ENCODE measurements around the gene DGCR8. TPM values are rescaled to one million over a fixed set of nuclear protein-coding genes. Genes with fewer than 3 reads are reported as not detected.

The DGCR8 gene
- total and polyA plus RNA-seq, 2 experiments from 2014 or later: 15.1 to 23.8 TPM

DNA sequence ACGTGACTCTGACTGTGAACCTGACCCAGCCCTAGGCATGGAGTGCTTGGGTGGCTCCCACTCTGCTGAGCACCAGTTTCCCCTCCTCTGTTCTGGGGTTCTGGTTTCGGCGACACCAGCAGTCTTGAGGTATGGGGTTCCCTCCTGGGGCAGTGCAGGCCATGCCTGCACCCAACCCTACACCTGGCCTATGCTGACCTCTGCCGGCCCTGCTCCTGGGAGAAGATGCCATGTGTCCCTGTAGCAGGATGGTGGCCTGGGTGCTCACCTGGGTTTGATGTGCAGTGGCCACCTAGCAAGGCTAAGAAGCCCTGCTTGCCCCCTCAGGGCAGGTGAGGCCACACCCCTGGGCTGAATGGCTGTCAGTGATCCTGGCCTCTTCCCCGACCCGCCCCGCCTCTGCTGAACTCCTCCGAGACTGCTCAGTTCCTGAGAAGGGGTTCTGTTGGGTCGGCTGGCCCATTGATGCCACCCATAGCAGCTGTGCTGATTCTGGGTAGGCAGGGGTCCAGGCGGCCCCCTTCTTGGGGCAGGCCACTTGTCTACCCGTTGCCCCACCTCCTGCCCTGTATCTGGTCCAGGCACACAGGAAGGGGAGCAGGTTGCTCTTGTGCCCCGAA lies 54.0 kb downstream of the DGCR8 start:
- H3K4me1 ChIP-seq (ENCODE audit: low read depth): peaks cover 41% of the 10 kb centered on the region
- TF ChIP-seq, protein P1, sequence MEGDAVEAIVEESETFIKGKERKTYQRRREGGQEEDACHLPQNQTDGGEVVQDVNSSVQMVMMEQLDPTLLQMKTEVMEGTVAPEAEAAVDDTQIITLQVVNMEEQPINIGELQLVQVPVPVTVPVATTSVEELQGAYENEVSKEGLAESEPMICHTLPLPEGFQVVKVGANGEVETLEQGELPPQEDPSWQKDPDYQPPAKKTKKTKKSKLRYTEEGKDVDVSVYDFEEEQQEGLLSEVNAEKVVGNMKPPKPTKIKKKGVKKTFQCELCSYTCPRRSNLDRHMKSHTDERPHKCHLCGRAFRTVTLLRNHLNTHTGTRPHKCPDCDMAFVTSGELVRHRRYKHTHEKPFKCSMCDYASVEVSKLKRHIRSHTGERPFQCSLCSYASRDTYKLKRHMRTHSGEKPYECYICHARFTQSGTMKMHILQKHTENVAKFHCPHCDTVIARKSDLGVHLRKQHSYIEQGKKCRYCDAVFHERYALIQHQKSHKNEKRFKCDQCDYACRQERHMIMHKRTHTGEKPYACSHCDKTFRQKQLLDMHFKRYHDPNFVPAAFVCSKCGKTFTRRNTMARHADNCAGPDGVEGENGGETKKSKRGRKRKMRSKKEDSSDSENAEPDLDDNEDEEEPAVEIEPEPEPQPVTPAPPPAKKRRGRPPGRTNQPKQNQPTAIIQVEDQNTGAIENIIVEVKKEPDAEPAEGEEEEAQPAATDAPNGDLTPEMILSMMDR (IDR thresholded peaks at IDR 0.05; ENCODE audit: low read depth, low read length): no peak
- H3K9me3 ChIP-seq (ENCODE audit: low read depth): no peaks in the 10 kb centered on the region
- no peaks in the 10 kb centered on the region for H3K27me3 ChIP-seq
- no peak for DNase-seq (ENCODE audit: low read depth in 1 of 2, low spot score in 1 of 2)
- H3K4me3 ChIP-seq: no peak overlapping the region
- H3K27ac ChIP-seq: no peak overlapping the region
- no peaks in the 10 kb centered on the region for H3K36me3 ChIP-seq

DNA sequence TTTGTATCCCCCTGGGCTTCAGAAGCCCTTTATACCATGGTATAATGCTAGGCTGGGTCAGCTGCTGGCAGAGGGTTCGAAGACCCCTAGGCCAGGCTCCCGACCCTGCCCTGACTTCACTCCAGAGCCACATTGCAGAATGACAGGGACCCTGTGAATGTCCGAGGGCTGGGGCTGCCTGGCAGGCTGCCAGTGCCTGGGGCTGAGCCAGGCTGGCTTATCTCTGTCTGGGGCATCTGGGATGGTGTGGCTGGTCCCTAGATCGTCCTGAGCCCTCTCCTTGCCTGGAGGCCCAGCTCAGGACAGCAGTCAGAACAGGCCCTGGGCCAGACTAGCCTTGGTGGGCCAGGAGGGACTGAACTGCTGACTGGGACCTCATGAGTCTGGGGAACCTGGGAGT lies 55.2 kb downstream of the DGCR8 start:
- peak in 1 of 2 donors; percentile 42 for DNase-seq (ENCODE audit: low read depth in 1 of 2, low spot score in 1 of 2)
- H3K4me1 ChIP-seq (ENCODE audit: low read depth): peaks cover 41% of the 10 kb centered on the region
- H3K27me3 ChIP-seq: no peaks in the 10 kb centered on the region
- no peaks in the 10 kb centered on the region for H3K36me3 ChIP-seq
- peak overlapping the region; percentile 39 for H3K27ac ChIP-seq
- no peaks in the 10 kb centered on the region for H3K9me3 ChIP-seq (ENCODE audit: low read depth)
- TF ChIP-seq, protein P1 (IDR thresholded peaks at IDR 0.05; ENCODE audit: low read depth, low read length): no peak
- no peak overlapping the region for H3K4me3 ChIP-seq

- TF ChIP-seq, protein P1 (IDR thresholded peaks at IDR 0.05; ENCODE audit: low read depth, low read length): no peak
- Histone ChIP-seq H3K4me1 (ENCODE audit: low read depth) (peaks cover 41% of the 10 kb centered on the region), H3K9me3 (ENCODE audit: low read depth) (no peaks in the 10 kb centered on the region), H3K36me3 (no peaks in the 10 kb centered on the region), H3K4me3 (no peak overlapping the region), H3K27ac (peak overlapping the region; percentile 85), H3K27me3 (no peaks in the 10 kb centered on the region)
- no peak for DNase-seq (ENCODE audit: low read depth in 1 of 2, low spot score in 1 of 2)
These were observed 56.0 kb downstream of the DGCR8 start for GRCh38 chr22:20135806-20136602.

DNA sequence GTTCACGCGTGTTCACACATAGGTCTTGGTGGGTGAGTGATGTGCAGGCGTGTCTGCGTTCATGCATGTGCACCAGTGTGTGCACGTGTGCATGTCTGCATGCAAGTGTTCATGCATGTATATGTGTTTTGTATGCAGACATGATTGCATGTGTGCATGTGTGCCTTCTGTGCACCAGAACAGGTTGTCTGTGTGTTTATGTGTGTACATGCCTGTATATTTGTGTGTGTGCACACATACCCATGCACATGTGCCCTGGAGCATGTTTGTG lies 56.5 kb downstream of the DGCR8 start:
- TF ChIP-seq, protein P1 (IDR thresholded peaks at IDR 0.05; ENCODE audit: low read depth, low read length): no peak
- Histone ChIP-seq H3K27ac (peak overlapping the region; percentile 85), H3K9me3 (ENCODE audit: low read depth) (no peaks in the 10 kb centered on the region), H3K4me3 (no peak overlapping the region), H3K36me3 (no peaks in the 10 kb centered on the region), H3K27me3 (no peaks in the 10 kb centered on the region), H3K4me1 (ENCODE audit: low read depth) (peaks cover 41% of the 10 kb centered on the region)
- DNase-seq (ENCODE audit: low read depth in 1 of 2, low spot score in 1 of 2): no peak

- H3K4me1 ChIP-seq (ENCODE audit: low read depth): peaks cover 41% of the 10 kb centered on the region
- no peaks in the 10 kb centered on the region for H3K27me3 ChIP-seq
- no peak for DNase-seq (ENCODE audit: low read depth in 1 of 2, low spot score in 1 of 2)
- TF ChIP-seq, protein P1 (IDR thresholded peaks at IDR 0.05; ENCODE audit: low read depth, low read length): no peak
- no peaks in the 10 kb centered on the region for H3K9me3 ChIP-seq (ENCODE audit: low read depth)
- H3K27ac ChIP-seq: peak overlapping the region; percentile 85
- no peak overlapping the region for H3K4me3 ChIP-seq
- no peaks in the 10 kb centered on the region for H3K36me3 ChIP-seq
These were observed 57.1 kb downstream of the DGCR8 start for GRCh38 chr22:20137113-20137512.

Measured in cardiac muscle cell (in vitro differentiated cells and primary cell).